Measurements from ENCODE around the gene INTS1. TPM values are rescaled to one million over a fixed set of nuclear protein-coding genes. Genes with fewer than 3 reads are reported as not detected.

Gene INTS1
- total RNA-seq, 1 donor from 2014 or later: 81.9 TPM

DNA sequence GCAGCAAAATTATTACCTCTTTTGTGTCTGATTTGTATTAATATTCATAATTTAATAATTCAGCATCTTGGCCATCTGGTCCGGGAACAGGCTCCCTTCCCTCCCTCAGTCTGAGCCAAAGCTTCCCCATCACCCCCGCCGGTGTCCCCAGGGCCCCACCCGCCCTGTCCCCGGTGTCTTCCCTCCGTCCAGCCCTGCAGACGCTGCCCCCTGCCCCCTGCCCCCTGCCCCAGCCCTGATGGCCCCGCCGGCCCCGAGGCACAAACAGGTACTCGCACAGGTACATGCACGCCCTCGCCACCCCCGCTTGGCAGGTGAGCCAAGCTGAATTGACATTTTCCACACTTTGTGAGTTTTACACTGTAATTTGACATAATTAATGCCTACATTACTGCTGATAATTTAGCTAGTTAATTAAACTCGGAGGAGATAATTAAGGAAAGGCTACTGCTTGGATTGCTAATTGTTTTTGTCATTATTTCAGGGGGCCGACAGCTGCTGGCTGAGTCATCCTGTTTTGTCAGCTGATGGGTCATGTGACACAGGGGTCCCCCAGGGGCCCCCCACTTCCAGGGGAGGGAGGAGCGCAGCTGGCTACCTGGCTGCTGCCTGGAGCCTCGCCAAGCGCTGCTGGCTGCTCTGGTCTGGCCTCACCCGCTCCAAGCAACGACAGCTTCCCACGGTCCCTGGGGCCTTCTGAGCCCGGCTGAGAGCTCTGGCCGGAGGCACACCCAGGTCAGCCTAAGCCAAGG, 81.5 kb downstream of the INTS1 start:
- no peak for DNase-seq (ENCODE audit: low read depth)
- TF ChIP-seq CTCF (IDR thresholded peaks at IDR 0.05; ENCODE audit: insufficient read depth, low read depth, low read length) (no peak), EZH2 (IDR thresholded peaks at IDR 0.05; ENCODE audit: insufficient read depth, low read length) (no peak)
- peaks cover 6% of the 10 kb centered on the region for H3K27me3 ChIP-seq (ENCODE audit: insufficient read depth, low read length)
- H3K4me1 ChIP-seq (ENCODE audit: insufficient read depth, low read length): peaks cover 8% of the 10 kb centered on the region
- no peaks in the 10 kb centered on the region for H4K20me1 ChIP-seq (ENCODE audit: insufficient read depth, low read length)
- no peaks in the 10 kb centered on the region for H3K9me3 ChIP-seq (ENCODE audit: insufficient read depth, low read depth, low read length)
- H3K9ac ChIP-seq (ENCODE audit: low read length): no peak overlapping the region
- no peak overlapping the region for H3K4me3 Mint-ChIP-seq (ENCODE audit: unreplicated experiment)
- peaks cover 28% of the 10 kb centered on the region for H3K27me3 Mint-ChIP-seq (ENCODE audit: low read depth, unreplicated experiment)
- H3K27ac ChIP-seq (ENCODE audit: low read depth, low read length): no peak overlapping the region
- no peaks in the 10 kb centered on the region for H3K4me1 Mint-ChIP-seq (ENCODE audit: low read depth, unreplicated experiment)
- no peak overlapping the region for H3K4me2 ChIP-seq (ENCODE audit: low read length)
- H3K79me2 ChIP-seq (ENCODE audit: insufficient read depth, low read length): no peaks in the 10 kb centered on the region
- peak overlapping the region; percentile 53 for H3K27ac Mint-ChIP-seq (ENCODE audit: unreplicated experiment)
- no peaks in the 10 kb centered on the region for H3K36me3 Mint-ChIP-seq (ENCODE audit: low read depth, unreplicated experiment)
- H2AFZ ChIP-seq (ENCODE audit: low read depth, low read length): no peak overlapping the region
- no peak overlapping the region for H3K4me3 ChIP-seq (ENCODE audit: insufficient read depth, low read depth, low read length)
- peaks cover 3% of the 10 kb centered on the region for H3K9me3 Mint-ChIP-seq (ENCODE audit: unreplicated experiment)
- no peak for FAIRE-seq
- H3K36me3 ChIP-seq (ENCODE audit: insufficient read depth, low read length): no peaks in the 10 kb centered on the region

DNA sequence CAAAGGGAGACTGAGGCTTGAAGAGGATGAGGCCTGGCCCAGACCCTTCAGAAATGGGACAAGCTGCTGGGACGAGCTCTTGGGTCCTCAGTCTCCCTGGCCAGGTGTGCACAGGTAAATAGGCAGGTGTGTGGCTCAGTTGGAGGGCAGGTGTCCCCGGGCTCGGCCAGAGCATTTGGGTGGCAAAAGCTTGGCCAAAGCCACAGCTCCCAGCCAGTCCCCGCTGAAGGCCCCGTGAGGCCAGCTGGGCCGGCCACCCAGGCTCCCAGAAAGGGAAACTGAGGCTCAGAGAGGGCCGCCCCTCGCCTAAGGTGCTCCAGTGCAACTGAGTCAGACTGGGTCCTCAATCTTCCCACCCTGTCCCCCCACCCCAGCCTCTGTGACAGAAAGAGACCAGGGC, 82.2 kb downstream of the INTS1 start:
- H3K4me2 ChIP-seq (ENCODE audit: low read length): no peak overlapping the region
- H4K20me1 ChIP-seq (ENCODE audit: insufficient read depth, low read length): no peaks in the 10 kb centered on the region
- H3K27ac ChIP-seq (ENCODE audit: low read depth, low read length): no peak overlapping the region
- Mint-ChIP-seq H3K36me3 (ENCODE audit: low read depth, unreplicated experiment) (no peaks in the 10 kb centered on the region), H3K4me3 (ENCODE audit: unreplicated experiment) (no peak overlapping the region), H3K27ac (ENCODE audit: unreplicated experiment) (no peak overlapping the region), H3K4me1 (ENCODE audit: low read depth, unreplicated experiment) (peaks cover 5% of the 10 kb centered on the region), H3K9me3 (ENCODE audit: unreplicated experiment) (peaks cover 3% of the 10 kb centered on the region), H3K27me3 (ENCODE audit: low read depth, unreplicated experiment) (peaks cover 34% of the 10 kb centered on the region)
- no peak overlapping the region for H3K4me3 ChIP-seq (ENCODE audit: insufficient read depth, low read depth, low read length)
- no peak overlapping the region for H2AFZ ChIP-seq (ENCODE audit: low read depth, low read length)
- H3K9me3 ChIP-seq (ENCODE audit: insufficient read depth, low read depth, low read length): no peaks in the 10 kb centered on the region
- TF ChIP-seq CTCF (IDR thresholded peaks at IDR 0.05; ENCODE audit: insufficient read depth, low read depth, low read length) (no peak), EZH2 (IDR thresholded peaks at IDR 0.05; ENCODE audit: insufficient read depth, low read length) (no peak)
- no peaks in the 10 kb centered on the region for H3K79me2 ChIP-seq (ENCODE audit: insufficient read depth, low read length)
- peaks cover 6% of the 10 kb centered on the region for H3K27me3 ChIP-seq (ENCODE audit: insufficient read depth, low read length)
- H3K9ac ChIP-seq (ENCODE audit: low read length): no peak overlapping the region
- H3K36me3 ChIP-seq (ENCODE audit: insufficient read depth, low read length): no peaks in the 10 kb centered on the region
- DNase-seq (ENCODE audit: low read depth) (no peak), FAIRE-seq (no peak)
- H3K4me1 ChIP-seq (ENCODE audit: insufficient read depth, low read length): peaks cover 9% of the 10 kb centered on the region
